ENCODE results near the gene PKM. TPM values are rescaled to one million over a fixed set of nuclear protein-coding genes. Genes with fewer than 3 reads are reported as not detected.
"Not testable (repeated sequence)": the region's sequence is repeated elsewhere in the genome, so short reads cannot be mapped to it uniquely, and the experiment has no call there.

Gene PKM
- total RNA-seq, 4 donors from 2014 or later = 259 to 431 (median 291) TPM

DNA sequence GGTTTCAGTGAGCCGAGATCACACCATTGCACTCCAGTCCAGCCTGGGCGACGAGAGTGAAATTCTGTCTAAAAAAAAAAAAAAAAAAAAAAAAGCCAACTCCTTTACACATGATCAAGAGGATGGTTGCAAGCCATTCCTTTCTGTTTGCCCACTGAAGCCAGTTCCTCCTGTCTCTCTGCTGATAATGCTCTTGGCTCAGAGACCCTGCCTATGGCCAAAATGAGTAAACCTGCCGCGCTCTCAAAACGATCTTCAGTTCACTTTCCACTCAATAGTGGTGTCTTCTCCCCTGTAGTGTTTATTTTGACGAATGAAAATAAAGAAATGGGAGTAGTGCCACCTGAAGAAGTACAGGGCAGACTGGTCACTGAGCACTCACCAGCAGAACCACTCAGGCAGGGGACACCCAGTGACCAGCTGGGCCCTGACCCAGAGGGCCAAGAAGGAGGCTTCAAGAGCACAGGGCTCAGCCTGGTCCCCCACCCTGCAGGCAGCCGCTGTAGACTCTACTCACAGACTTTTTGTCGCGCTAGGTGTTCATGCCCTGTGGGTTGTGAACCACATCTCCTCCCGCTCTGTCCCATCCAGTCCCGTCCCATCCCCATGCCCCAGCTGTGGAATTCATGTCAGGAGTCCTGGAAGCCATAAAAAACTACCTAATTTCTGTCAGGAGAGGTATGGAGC, 57.0 kb downstream of the PKM start:
- Histone ChIP-seq H3K4me3 (no peak overlapping the region), H3K27ac (no peak overlapping the region), H3K9me3 (no peaks in the 10 kb centered on the region), H3K4me1 (peaks cover 0 to 7% (median 3%) of the 10 kb centered on the region in 4 donors), H3K36me3 (no peaks in the 10 kb centered on the region), H3K27me3 (no peaks in the 10 kb centered on the region)
- no peak for DNase-seq
- 91 to 93% methylated on average over 3 to 12 of the region's 12 CpGs for WGBS, 2 donors (ENCODE audit: low coverage in 1 of 2)
- TF ChIP-seq POLR2A (IDR thresholded peaks at IDR 0.05) (no peak), POLR2AphosphoS5 (IDR thresholded peaks at IDR 0.05) (no peak), CTCF (IDR thresholded peaks at IDR 0.05) (no peak), EP300 (IDR thresholded peaks at IDR 0.05; ENCODE audit: low read depth) (no peak)
- in situ Hi-C loops (cut with MboI; ENCODE audit: low pct_ligation_motif_present in 1 of 4, low pct_unique_long_range_greater_than_20kb in 1 of 4, low sequenced_read_pairs in 3 of 4) = loop anchor here in 2 of 4 donors (25.0 kb wide), 4 partner anchors 287 to 712 kb away; partner anchors contain the start of gene NR2E3 (in 1 of the 2)
- intact Hi-C loops (cut with DNase I; ENCODE audit: low total_unique reads) = no loop called here

DNA sequence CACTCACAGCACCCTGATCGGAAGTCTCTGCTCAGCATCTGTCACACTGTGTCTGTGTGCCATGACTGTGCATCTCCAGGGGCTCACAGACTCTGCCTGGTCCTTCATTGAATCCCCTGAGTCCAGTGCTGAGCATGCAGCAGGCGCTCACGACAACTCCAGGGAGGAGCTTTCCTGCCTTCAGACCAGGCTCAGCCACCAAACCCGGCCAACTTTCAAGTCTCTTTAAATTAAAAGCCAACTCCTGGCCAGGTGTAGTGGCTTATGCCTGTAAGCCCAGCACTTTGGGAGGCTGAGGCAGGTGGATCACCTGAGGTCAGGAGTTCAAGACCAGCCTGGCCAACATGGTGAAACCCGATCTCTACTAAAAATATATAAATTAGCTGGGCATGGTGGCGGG, 57.6 kb downstream of the PKM start:
- WGBS, 2 donors (ENCODE audit: low coverage in 1 of 2) = 86% methylated on average over 5 of the region's 6 CpGs; no CpG with 5 or more reads in 1 of the 2 donors
- Histone ChIP-seq H3K27me3 (no peaks in the 10 kb centered on the region), H3K4me1 (peaks cover 0 to 7% (median 3%) of the 10 kb centered on the region in 4 donors), H3K36me3 (no peaks in the 10 kb centered on the region), H3K9me3 (no peaks in the 10 kb centered on the region), H3K4me3 (no peak overlapping the region), H3K27ac (no peak overlapping the region)
- TF ChIP-seq EP300 (IDR thresholded peaks at IDR 0.05; ENCODE audit: low read depth) = no peak
- TF ChIP-seq POLR2A (IDR thresholded peaks at IDR 0.05) = no peak
- TF ChIP-seq POLR2AphosphoS5 (IDR thresholded peaks at IDR 0.05) = no peak
- TF ChIP-seq CTCF (IDR thresholded peaks at IDR 0.05) = no peak
- no peak for DNase-seq
- in situ Hi-C loops (cut with MboI; ENCODE audit: low pct_ligation_motif_present in 1 of 4, low pct_unique_long_range_greater_than_20kb in 1 of 4, low sequenced_read_pairs in 3 of 4) = loop anchor here in 2 of 4 donors (25.0 kb wide), 4 partner anchors 286 to 711 kb away; partner anchors contain the start of gene NR2E3 (in 1 of the 2)
- intact Hi-C loops (cut with DNase I; ENCODE audit: low total_unique reads) = no loop called here

DNA sequence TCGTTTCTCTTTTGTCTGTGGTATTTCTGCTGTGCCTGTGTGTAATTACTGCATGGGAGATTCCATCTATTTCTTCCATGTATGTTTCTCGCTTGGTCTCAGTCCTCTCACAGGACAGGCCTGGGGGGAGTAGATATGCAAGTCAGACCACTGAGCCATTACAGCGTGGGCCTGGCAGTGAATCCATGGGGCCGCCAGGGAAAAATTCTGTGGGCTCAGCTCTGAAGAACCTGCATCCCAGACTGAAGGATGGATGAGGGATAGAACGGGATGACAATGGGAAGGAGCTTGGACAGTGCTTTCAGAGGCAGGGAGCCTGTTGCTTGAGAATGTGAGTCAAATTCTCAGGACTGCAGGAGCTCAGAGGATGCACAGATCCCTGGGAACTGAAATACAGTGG, 58.2 kb downstream of the PKM start:
- Histone ChIP-seq H3K27ac (no peak overlapping the region), H3K27me3 (no peaks in the 10 kb centered on the region), H3K36me3 (no peaks in the 10 kb centered on the region), H3K4me3 (no peak overlapping the region), H3K9me3 (no peaks in the 10 kb centered on the region), H3K4me1 (peaks cover 0 to 7% (median 3%) of the 10 kb centered on the region in 4 donors)
- intact Hi-C loops (cut with DNase I; ENCODE audit: low total_unique reads) (no loop called here), in situ Hi-C loops (cut with MboI; ENCODE audit: low pct_ligation_motif_present in 1 of 4, low pct_unique_long_range_greater_than_20kb in 1 of 4, low sequenced_read_pairs in 3 of 4) (loop anchor here in 2 of 4 donors (25.0 kb wide), 4 partner anchors 285 to 710 kb away; partner anchors contain the start of gene NR2E3 (in 1 of the 2))
- DNase-seq = no peak
- 86 to 87% methylated on average over 4 to 5 of the region's 5 CpGs for WGBS, 2 donors (ENCODE audit: low coverage in 1 of 2)
- no peak for TF ChIP-seq POLR2AphosphoS5 (IDR thresholded peaks at IDR 0.05)
- TF ChIP-seq CTCF (IDR thresholded peaks at IDR 0.05) = no peak
- no peak for TF ChIP-seq POLR2A (IDR thresholded peaks at IDR 0.05)
- no peak for TF ChIP-seq EP300 (IDR thresholded peaks at IDR 0.05; ENCODE audit: low read depth)

GRCh38 chr15:72171978-72172377, 59.0 kb downstream of the PKM start:
- intact Hi-C loops (cut with DNase I; ENCODE audit: low total_unique reads); H3K4me1 ChIP-seq; H3K9me3 ChIP-seq; H3K36me3 ChIP-seq; DNase-seq; H3K27ac ChIP-seq; H3K27me3 ChIP-seq; H3K4me3 ChIP-seq: not testable (repeated sequence)
- 80 to 86% methylated on average over 3 to 10 of the region's 10 CpGs for WGBS, 2 donors (ENCODE audit: low coverage in 1 of 2)
- in situ Hi-C loops (cut with MboI; ENCODE audit: low pct_ligation_motif_present in 1 of 4, low pct_unique_long_range_greater_than_20kb in 1 of 4, low sequenced_read_pairs in 3 of 4) = loop anchor here in 2 of 4 donors (25.0 kb wide), 4 partner anchors 285 to 710 kb away; partner anchors contain the start of gene NR2E3 (in 1 of the 2)

All from transverse colon (tissue), 4 donors.